AG20443 (cell line): ENCODE results near the gene TSPAN17.

Experiments used
- DNase-seq: peaks from one replicate; pipeline ENCODE4 v3.0.0; 2012; ENCODE audit warnings: low spot score, mixed read lengths

The TSPAN17 gene

DNA sequence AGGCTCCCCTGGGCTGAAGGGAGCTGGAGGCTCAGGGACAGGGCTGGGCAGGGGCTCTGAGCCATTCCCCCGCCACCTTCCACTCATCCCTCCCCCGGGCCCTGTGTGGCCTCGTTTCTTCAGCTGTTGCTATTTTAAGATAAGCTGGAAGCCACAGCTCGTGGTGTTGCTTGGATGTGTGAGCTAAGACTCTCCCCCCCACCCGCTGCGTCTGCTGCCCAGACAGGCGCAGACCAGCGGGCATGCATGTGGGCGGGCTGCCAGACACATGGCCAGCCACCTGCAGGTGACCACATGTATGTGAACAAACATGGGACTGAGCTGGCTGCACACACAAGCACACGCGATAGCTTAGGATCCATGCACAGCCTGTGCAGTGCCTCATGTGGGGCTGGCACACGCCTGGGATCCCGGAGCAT is 25.6 kb upstream of the TSPAN17 start:
- DNase-seq = no peak

DNA sequence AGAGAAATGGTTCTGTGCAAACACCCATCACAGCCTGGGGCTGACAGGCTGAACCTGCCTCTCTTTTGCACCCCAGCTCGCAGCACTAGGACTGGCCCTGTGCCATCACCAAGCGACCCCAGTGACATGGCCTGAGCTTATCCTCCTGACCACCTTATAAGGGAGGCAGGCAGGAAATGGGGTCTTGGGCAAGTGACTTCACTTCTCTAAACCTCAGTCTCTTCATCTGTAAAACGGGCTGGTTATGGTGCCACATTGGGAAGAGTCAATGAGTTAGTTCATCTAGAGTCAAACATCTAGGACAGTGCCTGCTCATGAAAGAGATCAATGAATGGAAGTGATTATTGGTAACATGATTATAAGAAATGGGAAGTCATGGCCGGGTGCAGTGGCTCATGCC is 23.1 kb upstream of the TSPAN17 start:
- no peak for DNase-seq

DNA sequence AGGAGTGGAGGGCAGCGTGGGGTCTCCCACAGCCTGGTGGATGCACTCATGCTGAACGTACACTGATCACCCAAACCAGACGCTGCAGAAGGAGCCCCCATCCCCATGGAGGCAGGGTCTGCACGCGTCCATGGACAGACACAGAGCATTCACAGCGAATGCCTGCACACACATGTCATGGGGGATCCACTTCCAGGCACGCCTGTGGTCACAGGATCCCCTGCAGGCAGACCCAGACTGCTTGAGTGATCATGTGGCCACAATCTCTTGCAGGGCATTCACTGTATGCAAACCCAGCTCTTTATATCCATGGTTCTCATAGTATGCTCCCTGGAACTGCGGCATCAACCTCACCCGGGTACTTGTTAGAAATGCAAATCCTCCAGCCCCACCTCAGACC is 22.3 kb upstream of the TSPAN17 start:
- DNase-seq = no peak

DNA sequence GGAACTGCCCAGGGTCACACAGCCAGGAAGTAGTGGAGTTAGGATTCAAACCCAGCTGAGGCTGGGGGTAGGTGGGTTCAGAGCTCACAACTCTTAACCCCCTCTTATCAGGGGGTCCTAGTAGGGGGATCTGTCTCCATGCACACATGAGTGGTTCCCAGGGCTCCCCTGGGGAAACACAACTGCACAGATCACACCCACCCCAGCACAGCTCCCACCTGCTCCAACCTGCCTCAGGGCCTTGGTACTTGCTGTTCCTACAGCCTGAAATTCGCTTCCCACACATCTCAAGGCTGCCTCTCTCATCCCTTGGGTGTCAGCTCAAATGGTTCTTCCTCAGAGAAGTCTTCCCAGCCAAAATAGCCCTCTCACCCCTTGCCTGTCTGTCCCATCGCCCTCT is 21.8 kb upstream of the TSPAN17 start:
- no peak for DNase-seq

DNA sequence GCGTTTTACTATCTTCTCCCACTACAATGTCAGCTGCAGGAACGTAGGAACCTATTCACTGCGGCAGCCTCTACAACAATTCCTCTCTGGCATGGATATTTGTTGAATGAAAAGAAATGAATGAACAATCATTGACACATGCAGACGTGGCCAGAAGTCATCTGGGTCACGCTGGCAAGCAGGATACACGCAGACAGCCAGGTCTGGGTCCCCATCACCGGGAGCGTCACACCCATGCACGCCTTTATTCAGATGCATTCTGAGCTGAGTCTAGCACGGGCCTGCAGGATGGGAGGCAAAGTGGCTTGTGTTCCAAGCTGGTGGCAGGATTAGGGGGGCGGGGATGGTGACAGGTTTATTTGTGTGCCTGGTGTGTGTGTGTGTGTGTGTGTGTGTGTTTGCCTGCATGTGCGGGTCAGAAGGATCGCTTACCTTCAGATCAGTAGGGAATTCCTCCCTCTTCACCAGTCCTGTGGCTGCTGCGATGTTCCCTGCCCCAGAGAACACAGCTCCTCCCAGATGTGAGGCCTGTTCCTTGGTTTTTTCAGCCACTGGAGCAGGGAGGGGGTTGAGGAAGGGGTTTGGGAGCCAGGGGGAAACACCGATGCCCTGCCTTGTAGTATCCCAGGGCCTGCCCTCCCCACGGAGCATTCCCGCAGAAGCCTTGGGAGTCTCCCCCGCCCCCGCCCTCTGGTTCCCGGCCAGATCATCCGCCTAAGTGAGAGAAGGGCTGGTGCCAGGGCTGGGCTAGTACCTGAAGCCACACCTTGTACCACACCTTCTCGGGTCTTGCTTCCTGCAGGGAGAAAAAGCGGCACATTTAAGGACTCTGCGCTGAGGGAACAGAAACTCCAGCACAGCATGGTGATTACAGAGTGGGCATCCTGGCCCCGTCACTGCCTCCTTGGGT is 21.1 kb upstream of the TSPAN17 start:
- DNase-seq = no peak

DNA sequence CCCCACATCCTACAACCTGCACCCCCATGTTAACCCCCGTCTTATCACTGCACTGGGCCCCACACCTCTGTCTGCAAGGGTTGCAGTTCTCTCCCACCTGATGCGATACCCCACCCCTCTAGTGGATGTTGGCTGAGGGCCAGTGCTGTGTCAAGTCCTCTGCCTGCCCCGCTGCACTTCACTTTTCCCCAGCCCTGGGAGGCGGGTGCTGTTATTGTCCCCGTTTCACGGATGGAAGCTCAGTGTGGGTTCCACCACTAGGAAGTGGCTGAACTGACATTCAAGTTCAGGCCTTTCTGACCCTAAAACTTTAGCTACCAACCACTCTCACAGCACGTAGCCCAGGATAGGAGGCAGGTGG is 20.4 kb upstream of the TSPAN17 start:
- DNase-seq = no peak

DNA sequence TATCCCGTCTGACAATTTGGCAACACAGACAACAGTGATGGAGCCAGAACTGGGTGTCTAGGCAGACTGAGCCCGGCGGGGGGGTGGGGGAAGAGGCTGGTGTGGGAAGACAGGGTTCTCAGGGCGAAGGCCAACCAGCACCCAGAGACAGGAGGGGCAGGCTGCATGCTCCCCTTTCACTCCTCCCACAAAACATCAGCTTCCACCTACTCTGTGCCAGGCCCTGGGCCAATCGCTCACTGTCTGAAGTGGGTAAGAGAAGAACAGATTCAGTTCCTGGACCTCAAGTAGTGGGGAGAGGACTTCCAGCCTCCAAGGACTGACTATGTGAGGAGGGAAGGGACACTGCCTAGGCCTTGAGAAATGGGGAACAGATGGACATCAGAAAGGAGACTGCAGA is 19.7 kb upstream of the TSPAN17 start:
- DNase-seq = no peak

DNA sequence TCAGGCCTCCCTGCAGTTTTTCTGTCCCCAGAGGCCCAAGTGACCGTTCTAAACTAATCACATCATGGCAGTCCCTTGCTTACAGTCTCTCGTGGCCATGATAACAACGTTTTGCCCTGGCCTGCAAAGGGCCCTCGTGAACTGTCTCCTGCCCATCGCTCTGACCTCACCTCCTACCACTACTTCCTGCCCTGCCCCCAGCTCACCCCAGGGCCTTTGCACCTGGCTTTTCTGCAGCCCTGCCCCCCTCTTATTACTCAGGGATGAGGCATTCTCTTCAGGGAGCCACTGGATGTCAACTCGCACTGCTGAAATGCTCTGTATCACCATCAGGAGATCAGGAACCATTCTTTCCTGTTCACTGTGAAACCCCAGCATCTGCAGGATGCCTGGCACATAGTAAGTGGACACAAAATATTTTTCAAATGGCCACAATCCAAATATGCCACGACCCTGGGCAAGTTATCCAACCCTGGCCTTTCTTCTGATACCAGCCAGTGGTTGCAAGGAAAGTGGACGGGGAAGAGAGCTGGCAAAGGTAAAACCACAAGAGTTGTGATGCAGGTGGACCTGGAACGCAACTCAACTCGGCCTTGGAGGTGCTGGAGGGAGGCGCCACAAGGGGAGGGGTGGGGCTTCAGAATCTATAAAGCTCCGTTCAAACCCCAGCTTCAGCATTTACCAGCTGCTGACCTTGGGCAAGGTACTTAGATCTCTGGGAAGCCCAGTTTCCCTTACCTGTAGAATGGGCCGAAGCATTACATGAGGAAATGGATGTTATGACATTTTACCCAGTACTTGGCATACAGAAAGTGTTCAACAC is 18.7 kb upstream of the TSPAN17 start:
- DNase-seq = no peak

DNA sequence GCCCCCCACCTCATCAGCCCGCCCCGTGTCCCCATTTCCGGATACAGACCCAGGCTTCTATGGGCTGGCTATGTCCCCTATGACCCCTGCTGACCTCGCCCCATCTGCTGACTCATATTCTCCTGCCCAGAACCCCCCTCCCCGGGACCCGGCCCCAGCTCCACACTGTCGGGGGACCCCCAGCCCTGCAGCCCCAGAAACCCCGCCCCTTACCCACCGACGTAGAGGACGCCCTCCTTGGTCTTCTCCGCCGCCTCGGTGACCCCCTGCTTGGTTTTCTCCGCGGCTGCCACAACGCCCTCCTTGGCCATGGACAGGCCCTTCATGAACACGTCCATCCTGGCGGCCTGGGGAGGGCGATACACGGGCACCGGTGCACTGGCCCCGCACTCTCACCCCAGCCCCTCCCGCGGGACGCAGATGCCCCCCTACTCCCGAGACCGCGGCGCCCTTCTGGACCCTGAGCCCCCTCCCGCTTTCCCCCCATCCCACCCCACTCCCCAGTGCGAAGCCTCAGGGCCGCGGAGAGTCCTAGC is 17.9 kb upstream of the TSPAN17 start:
- no peak for DNase-seq

DNA sequence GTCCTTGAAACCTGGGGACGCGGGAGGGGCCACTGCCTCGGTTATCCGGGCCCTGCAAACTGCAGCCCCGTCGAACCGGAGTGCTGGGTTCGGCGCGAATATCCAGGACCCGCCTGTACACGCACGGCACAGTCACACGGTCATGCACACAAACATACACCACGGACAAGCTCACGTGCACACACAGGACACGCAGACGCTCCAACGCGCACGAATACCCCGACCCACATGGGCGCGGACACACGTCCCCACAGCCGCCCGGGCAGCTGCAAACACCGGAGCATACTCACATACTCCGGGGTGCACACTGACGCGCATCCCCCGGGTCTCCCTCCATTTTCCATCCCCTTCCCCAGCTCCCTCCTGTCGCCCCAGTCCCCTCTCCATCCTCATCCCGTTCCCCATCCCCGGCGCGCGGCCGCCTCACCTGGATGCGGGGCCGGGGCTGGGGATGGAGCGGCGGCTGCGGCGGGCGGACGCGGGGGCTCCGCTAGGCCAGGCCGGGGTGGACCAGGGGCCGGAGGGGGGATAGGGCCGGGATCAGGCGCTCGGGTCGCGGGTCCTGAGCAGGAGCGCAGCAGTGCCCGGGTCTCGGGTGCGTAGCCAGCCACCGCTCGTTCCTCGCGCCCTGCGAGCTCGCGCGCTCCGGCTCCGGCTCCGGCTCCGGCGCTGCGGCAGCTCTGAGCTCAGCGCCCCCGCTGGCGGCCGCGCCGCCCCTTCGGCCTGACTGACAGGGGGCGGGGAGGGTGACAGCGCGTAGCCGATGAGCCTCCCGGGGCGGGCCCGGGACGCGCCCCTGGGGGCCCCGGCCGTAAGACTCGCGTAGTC is 17.2 kb upstream of the TSPAN17 start, which contains the start of the genes EIF4E1B and SNCB:
TSS of gene EIF4E1B (plus strand) at position 823 of the 828 bp plus-strand sequence. CDS start 12,113 bp downstream, outside the sequence.
TSS of gene SNCB (minus strand) at position 682 of the 828 bp plus-strand sequence. CDS start 880 bp downstream, outside the sequence.
- peak; percentile 79 for DNase-seq

DNA sequence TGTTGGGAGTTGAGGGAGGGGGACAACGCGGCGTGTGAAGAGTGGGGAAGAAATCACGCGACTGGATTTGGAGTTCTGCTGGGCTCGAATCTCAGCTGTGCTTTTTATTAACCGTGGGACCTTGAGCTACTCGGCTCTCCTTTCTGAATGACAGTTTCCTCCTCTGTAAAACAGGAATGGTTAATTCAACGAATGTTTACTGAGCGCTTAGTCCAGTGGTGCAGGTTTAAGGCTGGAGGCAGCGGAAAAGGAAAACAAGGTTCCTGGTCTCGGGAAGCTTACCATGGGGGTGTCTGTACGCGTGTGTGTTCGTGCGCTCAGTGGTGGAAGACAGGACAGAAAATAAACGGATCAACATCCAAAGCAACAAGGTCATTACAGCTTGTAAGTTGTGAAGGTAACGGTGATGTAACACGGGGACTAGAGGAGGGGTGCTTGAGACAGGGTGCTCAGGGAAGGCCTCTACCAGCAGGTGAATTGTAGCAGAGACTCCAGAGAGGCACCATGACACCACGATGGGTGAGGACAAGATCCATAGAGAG is 16.5 kb upstream of the TSPAN17 start:
- no peak for DNase-seq

DNA sequence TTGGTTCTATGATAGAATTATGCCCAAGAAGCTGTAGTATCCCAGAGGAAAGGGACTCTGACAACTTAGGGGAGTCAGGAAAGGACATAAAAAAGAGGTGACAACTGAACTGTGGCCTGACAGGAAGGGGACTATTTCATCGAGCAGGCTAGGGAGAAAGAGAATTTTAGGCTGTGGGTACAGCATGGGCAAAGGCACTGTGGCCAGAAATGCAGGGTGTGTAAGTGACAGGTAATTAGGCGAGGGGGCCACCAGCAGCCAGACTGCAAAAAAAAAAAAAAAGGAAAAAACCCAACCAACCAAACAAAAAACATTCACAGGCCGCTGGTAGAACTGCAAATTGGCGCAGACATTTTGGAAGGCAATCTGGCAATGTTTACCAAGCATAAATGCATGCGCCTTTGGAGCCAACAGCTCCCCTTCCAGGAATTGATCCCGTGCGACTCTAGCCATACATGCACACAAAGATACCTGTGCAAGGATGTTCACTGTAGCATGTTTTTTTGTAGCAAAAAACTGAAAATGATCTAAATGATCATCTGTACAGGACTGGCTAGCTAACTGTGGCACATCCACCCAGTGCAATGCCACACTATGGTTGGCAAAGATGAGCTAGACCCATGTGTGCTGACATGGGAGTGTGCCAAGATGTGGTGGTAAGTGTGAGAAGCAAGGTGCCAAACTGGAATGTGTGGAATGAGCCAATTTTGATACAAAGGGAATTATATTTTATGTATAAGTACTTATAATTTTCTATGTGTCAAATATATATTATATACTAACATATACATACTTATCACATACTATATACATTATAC is 15.7 kb upstream of the TSPAN17 start:
- DNase-seq = no peak

DNA sequence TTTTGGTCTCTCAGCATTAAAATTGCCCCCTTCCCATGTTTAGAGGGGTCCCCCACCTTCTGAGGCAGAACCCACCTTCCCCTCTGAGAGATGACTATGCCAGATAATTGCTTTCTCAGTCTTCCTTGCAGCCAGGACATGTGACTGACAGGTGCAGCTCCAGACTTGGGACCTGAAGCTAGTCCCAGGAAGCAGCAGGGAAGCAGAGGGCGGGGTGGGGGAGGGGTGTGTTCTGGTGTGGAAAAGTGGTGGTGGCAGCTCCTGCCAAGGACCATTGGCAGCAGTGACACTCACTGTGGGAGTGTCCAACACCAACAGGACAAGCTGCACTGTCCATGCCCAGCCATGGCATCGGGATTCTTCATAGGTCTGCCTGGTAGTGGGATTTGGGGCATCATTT is 14.5 kb upstream of the TSPAN17 start:
- DNase-seq = no peak

DNA sequence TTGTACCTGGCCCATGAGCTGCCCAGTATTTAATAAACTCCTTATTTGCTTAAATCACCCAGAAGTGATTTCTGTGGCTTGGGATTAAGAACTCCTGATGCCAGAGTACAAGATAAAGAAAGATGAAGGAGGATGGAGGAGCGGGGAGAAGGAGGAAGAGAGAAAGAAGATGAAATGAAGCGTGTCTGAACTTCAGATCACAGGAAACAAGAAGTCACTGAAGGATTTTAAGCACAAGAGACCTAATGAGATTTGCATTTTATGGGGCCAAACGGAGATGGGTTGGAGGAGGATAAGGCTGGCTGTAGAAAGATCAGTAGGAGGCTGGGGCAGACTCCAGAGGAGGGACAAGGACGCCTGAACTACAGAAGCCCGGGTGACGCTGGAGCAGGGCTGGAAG is 13.7 kb upstream of the TSPAN17 start:
- DNase-seq = no peak

DNA sequence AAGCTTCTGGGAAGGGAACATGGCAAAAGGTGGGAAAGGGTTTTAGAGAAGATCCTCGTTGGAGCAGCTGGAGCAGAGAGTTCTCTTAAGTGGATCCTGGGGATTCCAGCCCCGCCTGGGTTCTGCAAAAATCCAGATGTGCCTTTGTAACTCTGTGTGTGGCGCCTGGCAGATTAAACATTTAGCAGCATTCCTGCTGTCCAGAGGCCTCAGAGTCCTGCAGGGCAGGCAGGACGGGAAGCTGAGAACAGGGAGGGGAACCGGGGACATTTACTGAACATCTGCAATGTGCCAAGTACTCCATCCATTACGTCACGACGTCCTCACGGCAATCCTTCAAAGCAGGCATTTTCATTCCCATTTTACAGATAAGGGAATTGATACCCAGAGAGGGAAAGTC is 10.9 kb upstream of the TSPAN17 start:
- peak; percentile 40 for DNase-seq

DNA sequence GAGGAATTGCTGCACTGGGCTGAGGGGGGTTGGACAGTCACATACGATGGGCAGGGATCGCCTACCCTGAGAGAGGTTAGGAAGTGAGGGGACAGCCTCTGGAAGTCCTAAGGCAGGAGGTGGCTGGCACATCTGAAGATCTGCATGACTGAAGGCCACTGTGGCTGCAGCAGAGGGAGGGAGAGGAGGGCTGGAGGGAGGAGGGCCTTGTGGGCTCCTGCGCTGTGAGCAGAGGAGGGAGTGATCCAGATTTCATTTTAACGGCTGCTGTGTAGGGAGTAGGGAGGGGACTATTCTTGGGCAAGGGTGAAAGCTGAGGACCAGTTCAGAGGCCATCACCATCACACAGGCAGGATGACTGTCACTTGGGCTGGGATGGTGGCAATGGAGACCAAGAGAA is 9.7 kb upstream of the TSPAN17 start:
- no peak for DNase-seq

DNA sequence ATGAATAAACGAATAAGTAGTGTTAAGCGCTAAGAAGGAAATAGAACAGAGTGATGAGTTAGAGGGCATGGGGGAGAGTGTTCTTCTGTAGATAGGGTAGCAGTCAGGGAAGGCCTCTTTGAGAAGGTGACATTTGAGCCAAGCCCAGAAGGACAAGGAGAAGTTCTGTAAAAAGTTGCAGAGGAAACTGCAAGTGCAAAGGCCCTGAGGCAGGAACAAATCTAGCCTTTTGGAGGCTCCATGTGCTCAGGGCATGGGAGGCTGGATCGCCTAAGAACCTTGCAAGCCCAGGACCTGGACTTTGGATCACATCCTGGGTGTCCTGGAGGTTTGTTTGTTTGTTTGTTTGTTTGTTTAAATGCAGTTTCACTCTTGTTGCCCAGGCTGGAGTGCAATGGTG is 8.8 kb upstream of the TSPAN17 start:
- DNase-seq = no peak

DNA sequence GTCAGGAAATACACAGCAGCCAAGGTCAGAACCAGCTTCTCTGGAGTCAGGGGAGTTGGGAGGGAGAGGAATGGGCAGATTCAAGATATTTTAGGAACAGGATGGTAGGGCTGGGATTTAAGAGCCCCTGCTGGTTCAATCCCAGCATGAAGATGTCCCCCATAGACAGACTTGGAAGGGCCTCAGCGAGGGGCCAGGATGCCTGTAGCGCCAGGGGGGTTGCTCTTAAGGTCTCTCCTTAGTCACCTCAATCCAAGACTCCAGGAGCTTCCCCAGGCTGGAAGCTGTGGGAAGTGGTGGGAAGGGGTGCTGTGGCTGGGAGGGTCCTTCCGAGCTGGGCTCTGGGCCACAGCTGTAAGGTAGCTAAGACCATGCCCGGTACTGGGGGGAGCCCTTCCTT is 8.1 kb upstream of the TSPAN17 start:
- DNase-seq = no peak

DNA sequence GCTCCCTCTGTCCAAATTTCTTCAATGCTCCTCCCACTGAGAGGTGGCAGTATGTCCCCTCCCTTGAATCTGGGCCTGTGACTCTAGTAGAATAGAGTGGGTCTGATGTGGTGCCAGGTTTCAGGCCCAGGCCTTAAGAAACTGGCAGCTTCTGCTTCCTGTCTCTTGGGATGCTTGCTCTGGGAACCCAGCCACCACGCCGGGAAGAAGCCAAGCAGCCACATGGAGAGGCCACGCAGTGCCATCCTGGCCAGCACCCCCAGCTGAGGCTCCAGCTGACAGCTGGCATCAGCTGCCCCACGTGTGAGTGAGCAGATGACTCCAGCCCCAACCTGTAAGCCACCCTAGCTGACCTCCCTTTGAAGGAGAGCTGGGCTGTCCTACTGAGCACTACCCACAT is 7.3 kb upstream of the TSPAN17 start:
- peak; percentile 38 for DNase-seq

DNA sequence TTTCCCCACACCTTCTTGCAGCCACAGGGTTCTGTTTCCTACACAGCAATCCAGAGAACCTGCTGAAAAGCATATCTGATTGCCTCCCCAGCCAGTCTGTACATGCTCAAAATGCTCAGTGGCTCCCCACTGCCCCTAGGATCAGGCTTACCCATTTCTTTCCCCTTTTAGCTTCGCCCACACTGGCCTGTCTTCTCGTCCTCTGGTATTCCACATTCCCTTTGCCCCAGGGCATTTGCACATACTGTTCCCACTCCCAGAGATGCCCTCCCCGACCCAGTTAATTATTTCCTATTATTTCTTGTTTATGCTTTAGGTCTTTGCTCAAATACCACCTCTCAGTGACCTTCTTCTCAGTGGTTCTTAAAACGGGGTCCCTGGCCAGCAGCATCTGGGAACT is 6.7 kb upstream of the TSPAN17 start:
- no peak for DNase-seq
